Neural progenitor cell (in vitro differentiated cells): ENCODE measurements around the gene ZIC3.

ENCODE experiments used
- CTCF ChIP-seq: fragments of 200-600 bp; sonication (generic); IDR thresholded peaks from 2 replicates; pipeline ENCODE4 v1.5.1; 2017; ENCODE audit warnings: antibody characterized with exemption, mild to moderate bottlenecking
- EZH2 ChIP-seq: fragments of 200-600 bp; sonication (generic); IDR thresholded peaks from 2 replicates; pipeline ENCODE4 v1.6.1; 2017; ENCODE audit warnings: antibody characterized with exemption, mild to moderate bottlenecking, moderate library complexity

- TF ChIP-seq CTCF (no peak), EZH2 (no peak)
Measured at GRCh38 chrX:137565318-137565904, 516 bp upstream of the ZIC3 start.
